Keratinocyte (primary cell): ENCODE results near the gene ITPK1.

Experiments
- EZH2 ChIP-seq: IDR thresholded peaks from one replicate; pipeline ENCODE4 v1.6.1; 2012; ENCODE audit warnings: inconsistent platforms, mild to moderate bottlenecking, low read length, moderate library complexity
- TF ChIP-seq, protein P1 (sequence below), 3 experiments: IDR thresholded peaks in 1 of 3; conservative IDR thresholded peaks in 1 of 3; optimal IDR thresholded peaks in 1 of 3; 2 replicates in 2 of 3; 3 replicates in 1 of 3; pipeline versions ENCODE3 to v1.5.1; 2011; ENCODE audit warnings: low read length in 3 of 3, mild to moderate bottlenecking in 3 of 3, moderate library complexity in 2 of 3, control low read depth in 1 of 3, inconsistent platforms in 1 of 3; ENCODE audit not compliant: insufficient read depth in 2 of 3; ENCODE audit errors: extremely low read depth in 1 of 3

DNA sequence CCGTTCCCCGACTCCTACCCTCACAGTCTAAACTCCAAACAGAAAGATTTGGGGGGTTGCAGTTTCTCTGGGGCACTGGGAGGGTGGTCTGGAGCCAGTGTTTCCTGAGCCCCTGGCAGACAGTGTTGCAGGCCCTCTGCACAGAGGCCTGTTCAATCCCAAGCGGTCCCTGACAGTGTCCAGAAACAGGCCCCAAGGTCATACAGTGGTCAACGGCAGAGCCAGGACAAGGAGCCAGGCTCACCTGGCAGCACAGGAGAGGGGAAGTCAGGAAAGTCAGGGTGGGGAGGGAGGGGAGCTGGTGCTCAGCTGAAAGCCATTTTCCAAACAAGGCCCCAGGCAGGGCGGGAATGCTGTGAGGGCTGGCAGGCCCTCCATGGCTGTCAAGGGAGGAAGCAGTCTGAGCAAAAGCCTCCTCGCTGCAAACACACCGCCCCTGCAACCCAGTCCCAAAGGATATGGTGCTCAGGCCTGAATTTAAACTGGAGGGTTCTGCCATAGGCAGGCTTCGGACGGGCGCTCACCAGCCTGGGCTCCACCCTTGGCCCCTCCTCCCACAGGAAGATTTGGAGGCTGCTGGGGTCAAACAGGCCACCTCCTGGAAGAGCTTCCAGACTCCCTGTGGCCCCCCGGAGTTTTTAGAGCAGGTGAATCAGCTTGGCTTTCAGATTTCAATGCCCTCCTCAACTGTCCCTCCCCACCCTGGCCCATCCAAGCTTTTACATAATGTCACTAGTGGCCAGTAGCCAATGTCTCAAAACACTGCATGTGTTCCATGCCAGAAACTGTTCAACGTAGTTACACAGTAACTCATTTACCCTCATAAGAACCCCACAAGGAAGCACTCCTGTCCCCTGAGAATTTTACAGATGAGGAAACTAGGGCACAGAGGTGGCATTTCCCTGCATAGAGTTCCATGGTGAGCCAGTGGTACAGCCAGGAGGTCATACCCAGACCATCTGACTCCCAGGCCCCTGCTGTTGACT is 151.3 kb downstream of the ITPK1 start:
- TF ChIP-seq EZH2 = no peak
- TF ChIP-seq, protein P1, sequence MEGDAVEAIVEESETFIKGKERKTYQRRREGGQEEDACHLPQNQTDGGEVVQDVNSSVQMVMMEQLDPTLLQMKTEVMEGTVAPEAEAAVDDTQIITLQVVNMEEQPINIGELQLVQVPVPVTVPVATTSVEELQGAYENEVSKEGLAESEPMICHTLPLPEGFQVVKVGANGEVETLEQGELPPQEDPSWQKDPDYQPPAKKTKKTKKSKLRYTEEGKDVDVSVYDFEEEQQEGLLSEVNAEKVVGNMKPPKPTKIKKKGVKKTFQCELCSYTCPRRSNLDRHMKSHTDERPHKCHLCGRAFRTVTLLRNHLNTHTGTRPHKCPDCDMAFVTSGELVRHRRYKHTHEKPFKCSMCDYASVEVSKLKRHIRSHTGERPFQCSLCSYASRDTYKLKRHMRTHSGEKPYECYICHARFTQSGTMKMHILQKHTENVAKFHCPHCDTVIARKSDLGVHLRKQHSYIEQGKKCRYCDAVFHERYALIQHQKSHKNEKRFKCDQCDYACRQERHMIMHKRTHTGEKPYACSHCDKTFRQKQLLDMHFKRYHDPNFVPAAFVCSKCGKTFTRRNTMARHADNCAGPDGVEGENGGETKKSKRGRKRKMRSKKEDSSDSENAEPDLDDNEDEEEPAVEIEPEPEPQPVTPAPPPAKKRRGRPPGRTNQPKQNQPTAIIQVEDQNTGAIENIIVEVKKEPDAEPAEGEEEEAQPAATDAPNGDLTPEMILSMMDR (optimal IDR thresholded peaks at IDR 0.05 in 1 of 3, IDR thresholded peaks at IDR 0.05 in 1 of 3, conservative IDR thresholded peaks at IDR 0.05 in 1 of 3; ENCODE audit: extremely low read depth in 1 of 3, insufficient read depth in 2 of 3, low read length in 3 of 3) = no peak
